NCI-H345 treated with DMSO at 0.1 percent for 48 hours (cell line): Measurements from ENCODE around the gene COL23A1.
"Not testable (repeated sequence)": the region's sequence is repeated elsewhere in the genome, so short reads cannot be mapped to it uniquely, and the experiment has no call there.

Experiments used
- DNase-seq: peaks from one replicate; lab custom pipeline; 2025; ENCODE audit not compliant: unreplicated experiment; lab: John Stamatoyannopoulos, UW

The COL23A1 gene

GRCh38 chr5:178234750-178235587 lies 355.2 kb downstream of the COL23A1 start:
- DNase-seq, result peak; percentile 56

GRCh38 chr5:178234121-178234749 lies 356.0 kb downstream of the COL23A1 start:
- peak; percentile 6 for DNase-seq

GRCh38 chr5:178232920-178233429 lies 357.2 kb downstream of the COL23A1 start:
- no peak for DNase-seq

- peak; percentile 38 for DNase-seq
These were observed 357.9 kb downstream of the COL23A1 start, which contains the start of gene PHYKPL for GRCh38 chr5:178232124-178232919. Gene PHYKPL, minus strand, starts transcription at chr5:178232802. Its CDS starts 252 bp downstream, at chr5:178232550.

GRCh38 chr5:178231539-178232123 lies 358.6 kb downstream of the COL23A1 start:
- no peak for DNase-seq

- DNase-seq, result no peak
These were observed 359.2 kb downstream of the COL23A1 start for GRCh38 chr5:178230879-178231538.

- no peak for DNase-seq
These were observed 360.3 kb downstream of the COL23A1 start for GRCh38 chr5:178229861-178230260.

- DNase-seq, result not testable (repeated sequence)
These were observed 361.1 kb downstream of the COL23A1 start for GRCh38 chr5:178229111-178229510.

- no peak for DNase-seq
These were observed 361.6 kb downstream of the COL23A1 start for GRCh38 chr5:178228609-178229008.

GRCh38 chr5:178227929-178228328 lies 362.3 kb downstream of the COL23A1 start:
- no peak for DNase-seq

- DNase-seq, result no peak
These were observed 363.0 kb downstream of the COL23A1 start for GRCh38 chr5:178227138-178227659.

GRCh38 chr5:178225174-178225573 lies 365.0 kb downstream of the COL23A1 start:
- DNase-seq, result no peak

- DNase-seq, result no peak
These were observed 365.8 kb downstream of the COL23A1 start for GRCh38 chr5:178224403-178224802.

GRCh38 chr5:178223828-178224335 lies 366.3 kb downstream of the COL23A1 start:
- DNase-seq, result no peak

- no peak for DNase-seq
These were observed 366.9 kb downstream of the COL23A1 start for GRCh38 chr5:178223196-178223773.

- DNase-seq, result no peak
These were observed 367.9 kb downstream of the COL23A1 start for GRCh38 chr5:178222292-178222691.

- DNase-seq, result no peak
These were observed 368.3 kb downstream of the COL23A1 start for GRCh38 chr5:178221853-178222252.

- no peak for DNase-seq
These were observed 368.9 kb downstream of the COL23A1 start for GRCh38 chr5:178221282-178221681.

GRCh38 chr5:178218827-178219226 lies 371.4 kb downstream of the COL23A1 start:
- no peak for DNase-seq
